Gastrocnemius medialis (tissue), 4 donors: ENCODE results near the gene SP1. TPM values are rescaled to one million over a fixed set of nuclear protein-coding genes. Genes with fewer than 3 reads are reported as not detected.
A peak's percentile ranks its signal among the peaks of the same experiment; 100 is the strongest.

Experiments
- ATAC-seq, 2 donors: fragments of 150-250 bp; one replicate each; pipeline ENCODE4 v1.9.1; 2016
- DNase-seq, 2 donors: peaks; one replicate each; pipeline ENCODE4 v3.0.0-alpha.2; 2019
- H3K27ac ChIP-seq, 4 donors: fragments of 200-600 bp; sonication (generic); 1 replicate in 1 of 4; 2 replicates in 3 of 4; pipeline ENCODE4 v1.5.1; 2016 to 2018; ENCODE audit warnings: mild to moderate bottlenecking in 2 of 4, moderate library complexity in 1 of 4
- H3K27me3 ChIP-seq, 3 donors: fragments of 200-600 bp; sonication (generic) in 2 of 3; 1 replicate in 1 of 3; 2 replicates in 2 of 3; pipeline versions ENCODE4 v1.5.1 to v1.6.0; 2016 to 2019; ENCODE audit warnings: mild to moderate bottlenecking in 1 of 3, moderate library complexity in 1 of 3
- H3K36me3 ChIP-seq, 2 donors: fragments of 200-600 bp; sonication (generic) in 1 of 2; one replicate each; pipeline ENCODE4 v1.5.1; 2017 to 2018
- H3K4me1 ChIP-seq, 2 donors: fragments of 200-600 bp; sonication (generic) in 1 of 2; one replicate each; pipeline ENCODE4 v1.5.1; 2016 to 2017; ENCODE audit warnings: mild to moderate bottlenecking in 2 of 2
- H3K4me3 ChIP-seq, 4 donors: fragments of 200-600 bp; sonication (generic) in 3 of 4; 1 replicate in 1 of 4; 2 replicates in 3 of 4; pipeline ENCODE4 v1.5.1; 2016 to 2019; ENCODE audit warnings: mild to moderate bottlenecking in 2 of 4
- H3K9me3 ChIP-seq, 3 donors: fragments of 200-600 bp; sonication (generic) in 2 of 3; 1 replicate in 1 of 3; 2 replicates in 2 of 3; pipeline ENCODE4 v1.5.1; 2016 to 2019
- POLR2A ChIP-seq, 2 donors: fragments of 450-650 bp; IDR thresholded peaks; one replicate each; pipeline ENCODE4 v1.6.1; 2017; ENCODE audit warnings: antibody characterized with exemption in 2 of 2, mild to moderate bottlenecking in 2 of 2, moderate library complexity in 2 of 2
- in situ Hi-C, 4 donors: fragments of 200-750 bp; cut with MboI; loops; one replicate each; pipeline versions ENCODE4 v1.15.0 to v1.8.0; 2017; ENCODE audit warnings: low sequenced_read_pairs in 4 of 4
- intact Hi-C: fragments of 100-400 bp; cut with DNase I; formaldehyde crosslinking; loops from one replicate; pipeline ENCODE4 v1.15.1; 2023; ENCODE audit warnings: low total_unique reads
- total RNA-seq, 4 donors: library from RNA; depleted of rRNA; stranded (reverse); fragments of >200 nt; gene quantifications; one replicate each; pipeline versions ENCODE4 v1.1.0 to v1.2.3, GENCODE V29; 2016
- TF ChIP-seq, protein P1 (sequence below), 5 experiments: fragments of 450-650 bp in 3 of 5; fragments of 200-600 bp in 2 of 5; sonication (generic) in 2 of 5; IDR thresholded peaks in 4 of 5; conservative IDR thresholded peaks in 1 of 5; 1 replicate in 4 of 5; 2 replicates in 1 of 5; pipeline ENCODE4 v1.5.1; 2016 to 2019; ENCODE audit warnings: antibody characterized with exemption in 5 of 5, mild to moderate bottlenecking in 3 of 5, moderate library complexity in 3 of 5

SP1 gene
- total RNA-seq, 4 donors from 2014 or later = 44.9 to 61.9 (median 48.0) TPM

DNA sequence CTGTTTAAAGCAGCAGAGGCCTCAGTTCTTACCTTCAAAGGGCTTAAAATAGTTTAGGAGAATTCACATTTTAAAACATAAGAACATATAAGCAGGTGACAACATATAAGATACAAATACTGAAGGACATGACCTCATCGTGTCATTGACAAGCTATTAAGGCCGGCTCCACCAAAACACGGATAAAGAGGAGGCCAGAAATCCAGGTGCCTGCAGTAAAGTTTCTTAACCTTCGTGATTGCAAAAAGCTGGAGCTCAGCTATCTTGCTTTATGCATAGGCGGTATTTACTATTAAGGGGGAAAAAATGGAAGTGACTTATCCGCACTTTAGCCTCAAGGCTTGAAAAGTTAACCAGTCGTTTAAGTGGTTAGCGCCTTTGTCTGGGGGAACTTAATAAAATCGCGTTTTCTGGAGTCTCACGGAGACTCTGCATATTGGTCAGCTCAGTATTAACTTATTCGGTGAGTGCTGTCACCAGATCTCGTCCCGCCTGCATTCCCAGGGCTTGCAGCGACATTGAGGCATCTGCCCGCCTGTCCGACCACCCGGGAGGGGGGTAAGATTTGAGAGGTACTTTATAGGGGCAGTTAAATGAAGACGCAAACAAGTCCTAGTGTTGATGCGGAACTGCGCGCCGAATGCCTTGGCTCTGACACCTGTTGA lies 1.1 kb upstream of the SP1 start:
- in situ Hi-C loops = no loop called here
- H3K36me3 ChIP-seq = peaks cover 0 to 24% of the 10 kb centered on the region in 2 donors

DNA sequence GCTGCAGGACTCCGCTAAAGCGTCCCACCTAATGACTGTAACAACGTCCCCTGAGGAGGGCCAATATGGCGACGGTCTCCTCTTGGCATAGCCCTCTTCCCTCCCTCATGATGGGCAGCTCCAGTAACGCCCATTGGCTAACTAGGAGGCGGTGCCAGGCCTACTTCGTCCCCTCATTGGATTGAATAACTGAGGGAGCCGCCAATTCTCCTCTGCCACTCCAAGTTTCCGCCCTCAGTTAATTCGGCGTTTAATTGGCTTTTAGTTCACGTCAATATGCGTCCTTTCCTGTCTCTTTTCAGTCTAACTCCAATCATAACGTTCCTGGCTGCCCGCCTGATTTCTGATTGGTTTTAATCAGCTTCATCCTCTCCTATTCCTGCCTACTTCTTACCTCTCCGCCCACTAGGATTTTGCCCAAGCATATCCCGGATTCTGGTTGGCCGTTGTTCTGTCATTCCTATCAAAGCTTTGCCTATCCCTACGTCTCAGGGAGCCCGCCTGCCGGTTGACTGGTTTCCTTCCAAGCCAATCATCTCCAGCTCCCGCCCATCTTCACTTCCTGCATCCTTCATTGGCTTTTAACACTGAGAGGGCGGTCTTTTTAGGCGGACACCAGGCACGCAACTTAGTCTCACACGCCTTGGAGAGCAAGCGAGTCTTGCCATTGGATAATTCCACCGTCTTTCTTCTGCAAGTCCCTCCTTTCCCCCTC lies 430 bp upstream of the SP1 start:
- Histone ChIP-seq H3K27me3 (no peaks in the 10 kb centered on the region), H3K36me3 (peaks cover 0 to 30% of the 10 kb centered on the region in 2 donors), H3K4me3 (peak overlapping the region; percentile 57 to 86 (median 66)), H3K4me1 (peaks cover 43 to 46% of the 10 kb centered on the region in 2 donors), H3K9me3 (no peaks in the 10 kb centered on the region), H3K27ac (peak overlapping the region; percentile 93 to 99 (median 96))
- in situ Hi-C loops = no loop called here
- ATAC-seq (peak; percentile 84 to 89), DNase-seq (peak; percentile 100)
- intact Hi-C loops = loop anchor here (1.0 to 2.0 kb wide), 5 partner anchors 27 to 121 kb away; partner anchors contain the start of genes AAAS, PCBP2, PRR13 and TARBP2
- peak; percentile 73 to 83 for TF ChIP-seq POLR2A (IDR thresholded peaks at IDR 0.05)
- TF ChIP-seq, protein P1, sequence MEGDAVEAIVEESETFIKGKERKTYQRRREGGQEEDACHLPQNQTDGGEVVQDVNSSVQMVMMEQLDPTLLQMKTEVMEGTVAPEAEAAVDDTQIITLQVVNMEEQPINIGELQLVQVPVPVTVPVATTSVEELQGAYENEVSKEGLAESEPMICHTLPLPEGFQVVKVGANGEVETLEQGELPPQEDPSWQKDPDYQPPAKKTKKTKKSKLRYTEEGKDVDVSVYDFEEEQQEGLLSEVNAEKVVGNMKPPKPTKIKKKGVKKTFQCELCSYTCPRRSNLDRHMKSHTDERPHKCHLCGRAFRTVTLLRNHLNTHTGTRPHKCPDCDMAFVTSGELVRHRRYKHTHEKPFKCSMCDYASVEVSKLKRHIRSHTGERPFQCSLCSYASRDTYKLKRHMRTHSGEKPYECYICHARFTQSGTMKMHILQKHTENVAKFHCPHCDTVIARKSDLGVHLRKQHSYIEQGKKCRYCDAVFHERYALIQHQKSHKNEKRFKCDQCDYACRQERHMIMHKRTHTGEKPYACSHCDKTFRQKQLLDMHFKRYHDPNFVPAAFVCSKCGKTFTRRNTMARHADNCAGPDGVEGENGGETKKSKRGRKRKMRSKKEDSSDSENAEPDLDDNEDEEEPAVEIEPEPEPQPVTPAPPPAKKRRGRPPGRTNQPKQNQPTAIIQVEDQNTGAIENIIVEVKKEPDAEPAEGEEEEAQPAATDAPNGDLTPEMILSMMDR (IDR thresholded peaks at IDR 0.05 in 4 of 5, conservative IDR thresholded peaks at IDR 0.05 in 1 of 5) = no peak

More for the DNA sequence above, 1.1 kb upstream of the SP1 start:
- no peak for TF ChIP-seq POLR2A (IDR thresholded peaks at IDR 0.05)
- TF ChIP-seq, protein P1 (IDR thresholded peaks at IDR 0.05 in 4 of 5, conservative IDR thresholded peaks at IDR 0.05 in 1 of 5) = no peak
- peak overlapping the region; percentile 57 to 78 (median 66) for H3K4me3 ChIP-seq
- intact Hi-C loops = loop anchor here (1.0 to 2.0 kb wide), 3 partner anchors 58 to 74 kb away; partner anchors contain the start of genes AAAS, PCBP2 and PRR13
- ATAC-seq (no peak), DNase-seq (no peak)
- H3K27ac ChIP-seq = peak overlapping the region; percentile 92 to 97 (median 96)
- peaks cover 36 to 39% of the 10 kb centered on the region in 2 donors for H3K4me1 ChIP-seq
- no peaks in the 10 kb centered on the region for H3K27me3 ChIP-seq
- H3K9me3 ChIP-seq = no peaks in the 10 kb centered on the region

DNA sequence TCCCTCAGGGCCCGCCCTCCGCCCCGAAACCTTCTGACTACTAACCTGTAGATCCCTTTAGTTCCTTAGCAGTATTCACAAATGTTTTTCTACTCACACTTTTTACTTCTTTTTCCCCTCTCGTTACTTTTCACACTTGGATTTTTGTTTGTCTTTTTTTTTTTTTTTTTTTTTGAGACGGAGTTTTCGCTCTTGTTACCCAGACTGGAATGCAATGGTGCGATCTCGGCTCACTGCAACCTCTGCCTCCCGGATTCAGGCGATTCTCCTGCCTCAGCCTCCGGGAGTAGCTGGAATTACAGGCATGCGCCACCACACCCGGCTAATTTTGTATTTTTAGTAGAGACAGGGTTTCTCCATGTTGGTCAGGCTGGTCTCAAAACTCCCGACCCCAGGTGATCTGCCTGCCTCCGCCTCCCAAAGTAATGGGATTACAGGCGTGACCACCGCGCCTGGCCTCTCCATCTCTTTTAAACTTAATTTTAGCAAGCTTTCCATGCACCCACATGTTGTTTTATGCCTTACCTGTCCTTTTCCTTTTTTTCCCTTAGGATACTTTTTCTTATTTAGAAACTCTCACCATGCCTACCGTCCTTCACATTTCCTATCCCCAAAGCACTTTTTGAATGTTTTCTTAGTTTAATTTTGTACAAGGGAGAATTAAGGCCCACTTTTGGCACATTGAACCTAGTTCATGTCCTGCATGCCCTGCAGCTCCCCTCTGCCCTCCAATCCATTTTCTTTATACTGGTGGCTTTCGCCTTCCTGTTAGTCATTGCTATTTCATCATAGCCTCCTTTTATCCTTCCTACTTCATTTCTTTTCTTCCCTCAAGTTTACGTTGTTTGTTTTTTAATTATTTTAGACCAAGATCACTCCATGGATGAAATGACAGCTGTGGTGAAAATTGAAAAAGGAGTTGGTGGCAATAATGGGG lies 1.1 kb downstream of the SP1 start:
- peak overlapping the region; percentile 89 to 99 (median 94) for H3K27ac ChIP-seq
- TF ChIP-seq, protein P1 (IDR thresholded peaks at IDR 0.05 in 4 of 5, conservative IDR thresholded peaks at IDR 0.05 in 1 of 5) = no peak
- no peak for TF ChIP-seq POLR2A (IDR thresholded peaks at IDR 0.05)

More for the DNA sequence above, 1.1 kb downstream of the SP1 start:
- in situ Hi-C loops = no loop called here
- Histone ChIP-seq H3K4me1 (peaks cover 58 to 61% of the 10 kb centered on the region in 2 donors), H3K4me3 (peak overlapping the region; percentile 57 to 86 (median 62)), H3K36me3 (peaks cover 0 to 36% of the 10 kb centered on the region in 2 donors), H3K27me3 (no peaks in the 10 kb centered on the region), H3K9me3 (no peaks in the 10 kb centered on the region)
- no peak for ATAC-seq
- peak in 1 of 2 donors; percentile 26 for DNase-seq
- intact Hi-C loops = loop anchor here (2.0 kb wide), 2 partner anchors 28 to 120 kb away; partner anchors contain the start of gene TARBP2
